Caco-2 (cell line): Measurements from ENCODE around the gene RIPOR3. TPM values are rescaled to one million over a fixed set of nuclear protein-coding genes. Genes with fewer than 3 reads are reported as not detected.

Experiments
- BruUV-seq: library from RNA; stranded (reverse); fragments of 400-500 nt; replicated peaks from 2 replicates; lab custom pipeline; 2021; lab: Mats Ljungman, UMichigan
- CTCF ChIA-PET: fragments of 300-600 bp; sonication (Branson Sonifier 250); formaldehyde crosslinking; loops from one replicate; lab custom pipeline; 2022; ENCODE audit warnings: antibody characterized with exemption; lab: Charles Lee
- POLR2A ChIA-PET: fragments of 300-600 bp; sonication (Branson Sonifier 250); formaldehyde crosslinking; loops from one replicate; lab custom pipeline; 2022; ENCODE audit warnings: antibody characterized with exemption; lab: Charles Lee
- DNase-seq, 2 experiments: peaks; one replicate each; pipeline versions ENCODE4 v3.0.0 to v3.0.0-alpha.2; 2020 to 2022
- H3K27me3 ChIP-seq: replicated peaks from 2 replicates; pipeline ENCODE4 v1.6.0; 2011; ENCODE audit warnings: low read length; ENCODE audit not compliant: control insufficient read depth, insufficient read depth
- H3K36me3 ChIP-seq: 2 replicates; pipeline ENCODE4 v1.5.1; 2011; ENCODE audit warnings: low read length; ENCODE audit not compliant: control insufficient read depth, insufficient read depth
- H3K4me1 ChIP-seq: fragments of 250-450 bp; sonication (Bioruptor Pico); 2 replicates; pipeline ENCODE4 v1.5.1; 2020; ENCODE audit warnings: mild to moderate bottlenecking
- H3K4me3 ChIP-seq: 2 replicates; pipeline ENCODE4 v1.5.1; 2011; ENCODE audit warnings: low read depth, mild to moderate bottlenecking, control low read depth, low read length
- H3K9me3 ChIP-seq: fragments of 250-450 bp; sonication (Bioruptor Pico); 2 replicates; pipeline ENCODE4 v1.5.1; 2020; ENCODE audit warnings: mild to moderate bottlenecking, moderate library complexity
- H3K27ac Mint-ChIP-seq: one replicate; pipeline ENCODE4 v1.8.0; 2022; ENCODE audit warnings: mixed read lengths; ENCODE audit not compliant: unreplicated experiment
- H3K27me3 Mint-ChIP-seq: one replicate; pipeline ENCODE4 v1.8.0; 2022; ENCODE audit warnings: mixed read lengths; ENCODE audit not compliant: insufficient read depth, unreplicated experiment
- H3K36me3 Mint-ChIP-seq: one replicate; pipeline ENCODE4 v1.8.0; 2022; ENCODE audit warnings: mild to moderate bottlenecking, mixed read lengths; ENCODE audit not compliant: insufficient read depth, unreplicated experiment
- H3K4me1 Mint-ChIP-seq: one replicate; pipeline ENCODE4 v1.8.0; 2022; ENCODE audit warnings: low read depth, mixed read lengths; ENCODE audit not compliant: unreplicated experiment
- H3K4me3 Mint-ChIP-seq: one replicate; pipeline ENCODE4 v1.8.0; 2022; ENCODE audit warnings: mild to moderate bottlenecking, moderate library complexity, mixed read lengths; ENCODE audit not compliant: unreplicated experiment
- H3K9me3 Mint-ChIP-seq: one replicate; pipeline ENCODE4 v1.8.0; 2022; ENCODE audit warnings: mixed read lengths; ENCODE audit not compliant: unreplicated experiment
- CTCF ChIP-seq, 2 experiments: fragments of 200-600 bp in 1 of 2; IDR thresholded peaks; 1 replicate in 1 of 2; 2 replicates in 1 of 2; pipeline versions ENCODE4 v1.5.1 to v1.8.0; 2011 to 2022; ENCODE audit warnings: antibody characterized with exemption in 1 of 2, control low read depth in 1 of 2, inconsistent platforms in 1 of 2, low read depth in 1 of 2, low read length in 1 of 2, mild to moderate bottlenecking in 1 of 2, moderate library complexity in 1 of 2; ENCODE audit not compliant: insufficient read depth in 1 of 2, severe bottlenecking in 1 of 2, unreplicated experiment in 1 of 2
- intact Hi-C: fragments of 100-400 bp; cut with micrococcal nuclease; formaldehyde crosslinking; loops from one replicate; pipeline ENCODE4 v1.10.0; 2022; ENCODE audit not compliant: unreplicated experiment
- total RNA-seq: library from RNA; stranded (reverse); gene quantifications from 2 replicates; pipeline ENCODE4 v1.2.3, GENCODE V29; 2022

The RIPOR3 gene
- total RNA-seq, 1 experiment from 2014 or later: 0.18 TPM

GRCh38 chr20:50674138-50674825, 17.1 kb downstream of the RIPOR3 start:
- Histone ChIP-seq H3K36me3 (no peaks in the 10 kb centered on the region), H3K9me3 (no peaks in the 10 kb centered on the region), H3K27me3 (no peaks in the 10 kb centered on the region), H3K4me3 (no peak overlapping the region), H3K4me1 (peaks cover 71% of the 10 kb centered on the region)
- CTCF ChIA-PET: interaction anchor here (1.0 to 1.2 kb wide), 2 partner anchors 11 to 116 kb away, joined by 3 to 4 read pairs; no protein-coding TSS in a partner anchor
- intact Hi-C loops: no loop called here
- POLR2A ChIA-PET: no interaction called here
- no TSS peak for BruUV-seq
- no peak for TF ChIP-seq CTCF (IDR thresholded peaks at IDR 0.05; ENCODE audit: insufficient read depth in 1 of 2, low read depth in 1 of 2, low read length in 1 of 2, severe bottlenecking in 1 of 2, unreplicated experiment in 1 of 2)
- H3K27ac Mint-ChIP-seq: peak overlapping the region; percentile 72
- DNase-seq: no peak
- no peak overlapping the region for H3K4me3 Mint-ChIP-seq
- H3K36me3 Mint-ChIP-seq: peaks cover 5% of the 10 kb centered on the region
- no peaks in the 10 kb centered on the region for H3K9me3 Mint-ChIP-seq
- no peaks in the 10 kb centered on the region for H3K27me3 Mint-ChIP-seq
- H3K4me1 Mint-ChIP-seq: peaks cover 66% of the 10 kb centered on the region

GRCh38 chr20:50673466-50674137, 17.7 kb downstream of the RIPOR3 start:
- intact Hi-C loops: no loop called here
- peak overlapping the region; percentile 1 for H3K4me3 Mint-ChIP-seq
- no peaks in the 10 kb centered on the region for H3K9me3 ChIP-seq
- H3K36me3 Mint-ChIP-seq: peaks cover 5% of the 10 kb centered on the region
- no peaks in the 10 kb centered on the region for H3K27me3 Mint-ChIP-seq
- no peaks in the 10 kb centered on the region for H3K36me3 ChIP-seq
- DNase-seq: peak; percentile 50 to 85
- BruUV-seq: no TSS peak
- H3K4me1 Mint-ChIP-seq: peaks cover 70% of the 10 kb centered on the region
- no peaks in the 10 kb centered on the region for H3K9me3 Mint-ChIP-seq
- ChIA-PET CTCF (interaction anchor here (0.7 to 2.1 kb wide), 5 partner anchors 10 to 928 kb away, joined by 3 to 7 read pairs (median 4); no protein-coding TSS in a partner anchor), POLR2A (no interaction called here)
- H3K27ac Mint-ChIP-seq: peak overlapping the region; percentile 72
- peaks cover 76% of the 10 kb centered on the region for H3K4me1 ChIP-seq
- TF ChIP-seq CTCF (IDR thresholded peaks at IDR 0.05; ENCODE audit: insufficient read depth in 1 of 2, low read depth in 1 of 2, low read length in 1 of 2, severe bottlenecking in 1 of 2, unreplicated experiment in 1 of 2): no peak
- H3K4me3 ChIP-seq: no peak overlapping the region
- H3K27me3 ChIP-seq: no peaks in the 10 kb centered on the region

- peaks cover 5% of the 10 kb centered on the region for H3K36me3 Mint-ChIP-seq
- CTCF ChIA-PET: interaction anchor here (0.7 to 2.1 kb wide), 4 partner anchors 40 to 927 kb away, joined by 3 to 7 read pairs (median 4); no protein-coding TSS in a partner anchor
- DNase-seq: no peak
- Histone ChIP-seq H3K4me1 (peaks cover 76% of the 10 kb centered on the region), H3K4me3 (no peak overlapping the region), H3K36me3 (no peaks in the 10 kb centered on the region), H3K27me3 (no peaks in the 10 kb centered on the region), H3K9me3 (no peaks in the 10 kb centered on the region)
- H3K4me3 Mint-ChIP-seq: peak overlapping the region; percentile 1
- intact Hi-C loops: no loop called here
- H3K4me1 Mint-ChIP-seq: peaks cover 70% of the 10 kb centered on the region
- BruUV-seq: no TSS peak
- H3K27ac Mint-ChIP-seq: peak overlapping the region; percentile 72
- POLR2A ChIA-PET: no interaction called here
- TF ChIP-seq CTCF (IDR thresholded peaks at IDR 0.05; ENCODE audit: insufficient read depth in 1 of 2, low read depth in 1 of 2, low read length in 1 of 2, severe bottlenecking in 1 of 2, unreplicated experiment in 1 of 2): no peak
- H3K9me3 Mint-ChIP-seq: no peaks in the 10 kb centered on the region
- no peaks in the 10 kb centered on the region for H3K27me3 Mint-ChIP-seq
Observed at GRCh38 chr20:50673146-50673465, 18.2 kb downstream of the RIPOR3 start.
